HEK293 (cell line): ENCODE measurements around the gene C20orf144.

Source experiments
- GLIS2 ChIP-seq: fragments of 450-650 bp; formaldehyde crosslinking; IDR thresholded peaks from 2 replicates; pipeline ENCODE4 v1.5.1; 2016; ENCODE audit warnings: missing biosample characterization, missing genetic modification characterization
- KLF7 ChIP-seq: fragments of 450-650 bp; formaldehyde crosslinking; IDR thresholded peaks from 2 replicates; pipeline ENCODE4 v1.5.1; 2016; ENCODE audit warnings: missing biosample characterization, missing genetic modification characterization, borderline replicate concordance
- PRDM1 ChIP-seq: fragments of 450-650 bp; formaldehyde crosslinking; IDR thresholded peaks from 2 replicates; pipeline ENCODE4; 2016; ENCODE audit warnings: missing biosample characterization, missing genetic modification characterization
- WT1 ChIP-seq: fragments of 450-650 bp; formaldehyde crosslinking; IDR thresholded peaks from 2 replicates; pipeline ENCODE4 v1.5.1; 2016; ENCODE audit warnings: missing biosample characterization, missing genetic modification characterization
- ZFP41 ChIP-seq: fragments of 450-650 bp; formaldehyde crosslinking; IDR thresholded peaks from 2 replicates; pipeline ENCODE4 v1.5.1; 2016; ENCODE audit warnings: missing biosample characterization, missing genetic modification characterization, borderline replicate concordance
- ZNF10 ChIP-seq: fragments of 450-650 bp; formaldehyde crosslinking; IDR thresholded peaks from 2 replicates; pipeline ENCODE4 v1.5.1; 2017; ENCODE audit warnings: missing biosample characterization, missing genetic modification characterization
- ZNF132 ChIP-seq: fragments of 450-650 bp; formaldehyde crosslinking; IDR thresholded peaks from 2 replicates; pipeline ENCODE4 v1.5.1; 2017; ENCODE audit warnings: missing biosample characterization, missing genetic modification characterization, borderline replicate concordance
- ZNF146 ChIP-seq: fragments of 450-650 bp; formaldehyde crosslinking; IDR thresholded peaks from 2 replicates; pipeline ENCODE4 v1.5.1; 2016; ENCODE audit warnings: missing biosample characterization, missing genetic modification characterization
- ZNF2 ChIP-seq: fragments of 450-650 bp; formaldehyde crosslinking; IDR thresholded peaks from 2 replicates; pipeline ENCODE4 v1.5.1; 2016; ENCODE audit warnings: missing biosample characterization, missing genetic modification characterization
- ZNF266 ChIP-seq: fragments of 450-650 bp; formaldehyde crosslinking; IDR thresholded peaks from 2 replicates; pipeline ENCODE4 v1.5.1; 2016; ENCODE audit warnings: missing biosample characterization, missing genetic modification characterization, low read depth
- ZNF274 ChIP-seq, 2 experiments: fragments of 200-500 bp in 1 of 2; fragments of 450-650 bp in 1 of 2; sonication (Bioruptor generic) in 1 of 2; formaldehyde crosslinking in 1 of 2; IDR thresholded peaks; 2 replicates each; pipeline versions ENCODE4 v1.5.1 to v1.6.1; 2014 to 2016; ENCODE audit warnings: borderline replicate concordance in 1 of 2, inconsistent platforms in 1 of 2, low read length in 1 of 2, missing biosample characterization in 1 of 2, missing genetic modification characterization in 1 of 2
- ZNF341 ChIP-seq: fragments of 450-650 bp; formaldehyde crosslinking; IDR thresholded peaks from 2 replicates; pipeline ENCODE4; 2016; ENCODE audit warnings: low read depth, missing biosample characterization, missing genetic modification characterization
- ZNF394 ChIP-seq: fragments of 450-650 bp; formaldehyde crosslinking; IDR thresholded peaks from 2 replicates; pipeline ENCODE4 v1.5.1; 2016; ENCODE audit warnings: missing biosample characterization, missing genetic modification characterization, mild to moderate bottlenecking, moderate library complexity, borderline replicate concordance
- ZNF544 ChIP-seq: fragments of 450-650 bp; formaldehyde crosslinking; IDR thresholded peaks from 2 replicates; pipeline ENCODE4 v1.5.0; 2017; ENCODE audit warnings: missing biosample characterization, missing genetic modification characterization
- ZNF555 ChIP-seq: fragments of 450-650 bp; formaldehyde crosslinking; conservative IDR thresholded peaks from 2 replicates; pipeline ENCODE4 v1.5.1; 2017; ENCODE audit warnings: missing biosample characterization, mild to moderate bottlenecking, missing genetic modification characterization, inconsistent platforms
- ZNF600 ChIP-seq: fragments of 450-650 bp; formaldehyde crosslinking; IDR thresholded peaks from 2 replicates; pipeline ENCODE4 v1.5.1; 2016; ENCODE audit warnings: missing biosample characterization, missing genetic modification characterization
- ZNF623 ChIP-seq: fragments of 450-650 bp; formaldehyde crosslinking; IDR thresholded peaks from 2 replicates; pipeline ENCODE4 v1.5.1; 2016; ENCODE audit warnings: missing biosample characterization, missing genetic modification characterization
- ZNF629 ChIP-seq: fragments of 450-650 bp; formaldehyde crosslinking; IDR thresholded peaks from 2 replicates; pipeline ENCODE4 v1.5.1; 2017; ENCODE audit warnings: missing biosample characterization, missing genetic modification characterization
- ZNF664 ChIP-seq: fragments of 450-650 bp; formaldehyde crosslinking; IDR thresholded peaks from 2 replicates; pipeline ENCODE4 v1.5.1; 2016; ENCODE audit warnings: missing biosample characterization, missing genetic modification characterization
- ZNF843 ChIP-seq: fragments of 450-650 bp; formaldehyde crosslinking; IDR thresholded peaks from 2 replicates; pipeline ENCODE4 v1.5.1; 2016; ENCODE audit warnings: missing biosample characterization, missing genetic modification characterization
- TF ChIP-seq, protein P1 (sequence below): fragments of 450-650 bp; formaldehyde crosslinking; IDR thresholded peaks from 2 replicates; pipeline ENCODE4 v1.5.1; 2016; ENCODE audit warnings: missing biosample characterization, missing genetic modification characterization
- TF ChIP-seq, protein P2 (sequence below): fragments of 450-650 bp; formaldehyde crosslinking; IDR thresholded peaks from 2 replicates; pipeline ENCODE4 v1.5.1; 2016; ENCODE audit warnings: missing biosample characterization, missing genetic modification characterization, borderline replicate concordance
- TF ChIP-seq, protein P3 (sequence below): fragments of 450-650 bp; formaldehyde crosslinking; conservative IDR thresholded peaks from 2 replicates; pipeline ENCODE4 v1.5.1; 2016; ENCODE audit warnings: low read depth, missing biosample characterization, missing genetic modification characterization
- TF ChIP-seq, protein P4 (sequence below): fragments of 450-650 bp; formaldehyde crosslinking; IDR thresholded peaks from 2 replicates; pipeline ENCODE4; 2016; ENCODE audit warnings: missing biosample characterization, missing genetic modification characterization
- TF ChIP-seq, protein P5 (sequence below): fragments of 450-650 bp; formaldehyde crosslinking; IDR thresholded peaks from 2 replicates; pipeline ENCODE4 v1.5.1; 2016; ENCODE audit warnings: missing biosample characterization, missing genetic modification characterization
- TF ChIP-seq, protein P6 (sequence below): fragments of 450-650 bp; formaldehyde crosslinking; IDR thresholded peaks from 2 replicates; pipeline ENCODE4 v1.5.1; 2016; ENCODE audit warnings: missing biosample characterization, missing genetic modification characterization

The C20orf144 gene

DNA sequence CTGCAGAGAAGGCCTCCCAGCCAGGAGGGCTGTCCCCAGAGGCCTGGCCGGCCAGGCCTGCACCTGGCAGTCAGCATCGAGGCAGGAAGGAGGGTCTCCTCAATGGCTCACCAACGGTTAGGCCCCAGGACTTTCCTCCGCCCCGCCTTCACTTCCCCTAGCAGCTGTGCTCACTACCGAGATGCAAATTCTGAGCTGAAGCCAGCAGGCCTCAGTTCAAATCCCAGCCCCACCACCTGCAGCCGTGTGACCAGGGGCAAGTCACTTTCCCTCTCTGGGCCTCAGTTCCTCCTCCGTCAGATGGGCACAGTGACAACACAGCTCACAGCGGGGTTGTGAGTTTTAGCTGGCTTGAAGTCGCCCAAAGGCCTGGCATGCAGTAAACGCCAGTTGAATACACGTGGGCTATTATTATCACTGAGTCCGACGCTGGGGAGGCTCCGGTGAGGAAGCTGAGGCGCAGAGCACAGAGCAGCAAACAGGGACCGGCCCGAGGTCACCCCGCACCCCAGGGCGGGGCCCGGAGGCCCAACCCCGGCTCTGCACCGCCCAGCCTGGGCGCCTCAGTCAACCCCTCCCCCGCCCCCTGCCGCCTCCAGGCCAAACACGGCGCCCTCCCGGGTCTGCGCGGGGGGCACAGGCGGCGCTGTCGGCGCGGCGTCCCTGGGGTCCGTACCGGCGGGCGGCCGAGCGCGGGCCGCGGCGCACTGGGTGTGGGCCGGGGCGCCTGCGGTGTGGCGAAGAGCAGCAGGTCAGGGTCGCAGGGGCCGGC, 23.4 kb downstream of the C20orf144 start (continued):
- no peak for TF ChIP-seq ZNF266 (tag by site-specific recombination)
- 0 out of 2 replicates have a peak, but pooled peaks have one; percentile 16 for TF ChIP-seq GLIS2 (tag by site-specific recombination)
- no peak for TF ChIP-seq ZNF664
- TF ChIP-seq WT1 (tag by site-specific recombination): peak; percentile 27; the same call in 1 of the 2 replicates
- no peak for TF ChIP-seq ZNF623 (tag by site-specific recombination)
- TF ChIP-seq ZNF629: no peak; the same call in 1 of the 2 replicates
- no peak for TF ChIP-seq ZNF600 (tag by site-specific recombination)
- TF ChIP-seq ZNF394: no peak
- peak; percentile 43; the same call in 1 of the 2 replicates for TF ChIP-seq PRDM1
- TF ChIP-seq, protein P1, sequence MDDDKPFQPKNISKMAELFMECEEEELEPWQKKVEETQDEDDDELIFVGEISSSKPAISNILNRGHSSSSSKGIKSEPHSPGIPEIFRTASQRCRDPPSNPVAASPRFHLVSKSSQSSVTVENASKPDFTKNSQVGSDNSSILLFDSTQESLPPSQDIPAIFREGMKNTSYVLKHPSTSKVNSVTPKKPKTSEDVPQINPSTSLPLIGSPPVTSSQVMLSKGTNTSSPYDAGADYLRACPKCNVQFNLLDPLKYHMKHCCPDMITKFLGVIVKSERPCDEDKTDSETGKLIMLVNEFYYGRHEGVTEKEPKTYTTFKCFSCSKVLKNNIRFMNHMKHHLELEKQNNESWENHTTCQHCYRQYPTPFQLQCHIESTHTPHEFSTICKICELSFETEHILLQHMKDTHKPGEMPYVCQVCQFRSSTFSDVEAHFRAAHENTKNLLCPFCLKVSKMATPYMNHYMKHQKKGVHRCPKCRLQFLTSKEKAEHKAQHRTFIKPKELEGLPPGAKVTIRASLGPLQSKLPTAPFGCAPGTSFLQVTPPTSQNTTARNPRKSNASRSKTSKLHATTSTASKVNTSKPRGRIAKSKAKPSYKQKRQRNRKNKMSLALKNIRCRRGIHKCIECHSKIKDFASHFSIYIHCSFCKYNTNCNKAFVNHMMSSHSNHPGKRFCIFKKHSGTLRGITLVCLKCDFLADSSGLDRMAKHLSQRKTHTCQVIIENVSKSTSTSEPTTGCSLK (tag by site-specific recombination): no peak
- TF ChIP-seq ZFP41: no peak
- TF ChIP-seq ZNF132: no peak
- TF ChIP-seq ZNF544 (tag by site-specific recombination): no peak
- TF ChIP-seq, protein P2, sequence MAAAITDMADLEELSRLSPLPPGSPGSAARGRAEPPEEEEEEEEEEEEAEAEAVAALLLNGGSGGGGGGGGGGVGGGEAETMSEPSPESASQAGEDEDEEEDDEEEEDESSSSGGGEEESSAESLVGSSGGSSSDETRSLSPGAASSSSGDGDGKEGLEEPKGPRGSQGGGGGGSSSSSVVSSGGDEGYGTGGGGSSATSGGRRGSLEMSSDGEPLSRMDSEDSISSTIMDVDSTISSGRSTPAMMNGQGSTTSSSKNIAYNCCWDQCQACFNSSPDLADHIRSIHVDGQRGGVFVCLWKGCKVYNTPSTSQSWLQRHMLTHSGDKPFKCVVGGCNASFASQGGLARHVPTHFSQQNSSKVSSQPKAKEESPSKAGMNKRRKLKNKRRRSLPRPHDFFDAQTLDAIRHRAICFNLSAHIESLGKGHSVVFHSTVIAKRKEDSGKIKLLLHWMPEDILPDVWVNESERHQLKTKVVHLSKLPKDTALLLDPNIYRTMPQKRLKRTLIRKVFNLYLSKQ: no peak
- TF ChIP-seq, protein P3, sequence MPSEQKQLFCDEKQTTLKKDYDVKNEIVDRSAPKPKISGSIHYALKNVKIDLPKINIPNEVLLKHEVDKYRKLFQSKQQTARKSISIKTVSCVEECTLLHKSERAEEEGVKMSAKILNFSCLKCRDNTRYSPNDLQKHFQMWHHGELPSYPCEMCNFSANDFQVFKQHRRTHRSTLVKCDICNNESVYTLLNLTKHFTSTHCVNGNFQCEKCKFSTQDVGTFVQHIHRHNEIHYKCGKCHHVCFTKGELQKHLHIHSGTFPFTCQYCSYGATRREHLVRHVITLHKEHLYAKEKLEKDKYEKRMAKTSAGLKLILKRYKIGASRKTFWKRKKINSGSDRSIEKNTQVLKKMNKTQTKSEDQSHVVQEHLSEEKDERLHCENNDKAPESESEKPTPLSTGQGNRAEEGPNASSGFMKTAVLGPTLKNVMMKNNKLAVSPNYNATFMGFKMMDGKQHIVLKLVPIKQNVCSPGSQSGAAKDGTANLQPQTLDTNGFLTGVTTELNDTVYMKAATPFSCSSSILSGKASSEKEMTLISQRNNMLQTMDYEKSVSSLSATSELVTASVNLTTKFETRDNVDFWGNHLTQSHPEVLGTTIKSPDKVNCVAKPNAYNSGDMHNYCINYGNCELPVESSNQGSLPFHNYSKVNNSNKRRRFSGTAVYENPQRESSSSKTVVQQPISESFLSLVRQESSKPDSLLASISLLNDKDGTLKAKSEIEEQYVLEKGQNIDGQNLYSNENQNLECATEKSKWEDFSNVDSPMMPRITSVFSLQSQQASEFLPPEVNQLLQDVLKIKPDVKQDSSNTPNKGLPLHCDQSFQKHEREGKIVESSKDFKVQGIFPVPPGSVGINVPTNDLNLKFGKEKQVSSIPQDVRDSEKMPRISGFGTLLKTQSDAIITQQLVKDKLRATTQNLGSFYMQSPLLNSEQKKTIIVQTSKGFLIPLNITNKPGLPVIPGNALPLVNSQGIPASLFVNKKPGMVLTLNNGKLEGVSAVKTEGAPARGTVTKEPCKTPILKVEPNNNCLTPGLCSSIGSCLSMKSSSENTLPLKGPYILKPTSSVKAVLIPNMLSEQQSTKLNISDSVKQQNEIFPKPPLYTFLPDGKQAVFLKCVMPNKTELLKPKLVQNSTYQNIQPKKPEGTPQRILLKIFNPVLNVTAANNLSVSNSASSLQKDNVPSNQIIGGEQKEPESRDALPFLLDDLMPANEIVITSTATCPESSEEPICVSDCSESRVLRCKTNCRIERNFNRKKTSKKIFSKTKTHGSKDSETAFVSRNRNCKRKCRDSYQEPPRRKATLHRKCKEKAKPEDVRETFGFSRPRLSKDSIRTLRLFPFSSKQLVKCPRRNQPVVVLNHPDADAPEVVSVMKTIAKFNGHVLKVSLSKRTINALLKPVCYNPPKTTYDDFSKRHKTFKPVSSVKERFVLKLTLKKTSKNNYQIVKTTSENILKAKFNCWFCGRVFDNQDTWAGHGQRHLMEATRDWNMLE (tag by site-specific recombination): no peak
- no peak for TF ChIP-seq ZNF274 (IDR thresholded peaks at IDR 0.05; ENCODE audit: low read length)
- no peak for TF ChIP-seq ZNF274 (tag by site-specific recombination; IDR thresholded peaks at IDR 0.05; ENCODE audit: borderline replicate concordance)
- no peak for TF ChIP-seq ZNF10 (tag by site-specific recombination)
- peak; percentile 17; the same call in 1 of the 2 replicates for TF ChIP-seq ZNF146 (tag by site-specific recombination)
- no peak for TF ChIP-seq ZNF2
- no peak for TF ChIP-seq ZNF843 (tag by site-specific recombination)
- TF ChIP-seq, protein P4, sequence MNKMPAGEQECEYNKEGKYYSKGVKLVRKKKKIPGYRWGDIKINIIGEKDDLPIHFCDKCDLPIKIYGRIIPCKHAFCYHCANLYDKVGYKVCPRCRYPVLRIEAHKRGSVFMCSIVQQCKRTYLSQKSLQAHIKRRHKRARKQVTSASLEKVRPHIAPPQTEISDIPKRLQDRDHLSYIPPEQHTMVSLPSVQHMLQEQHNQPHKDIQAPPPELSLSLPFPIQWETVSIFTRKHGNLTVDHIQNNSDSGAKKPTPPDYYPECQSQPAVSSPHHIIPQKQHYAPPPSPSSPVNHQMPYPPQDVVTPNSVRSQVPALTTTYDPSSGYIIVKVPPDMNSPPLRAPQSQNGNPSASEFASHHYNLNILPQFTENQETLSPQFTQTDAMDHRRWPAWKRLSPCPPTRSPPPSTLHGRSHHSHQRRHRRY (tag by site-specific recombination): no peak
- no peak for TF ChIP-seq ZNF555
- TF ChIP-seq, protein P5, sequence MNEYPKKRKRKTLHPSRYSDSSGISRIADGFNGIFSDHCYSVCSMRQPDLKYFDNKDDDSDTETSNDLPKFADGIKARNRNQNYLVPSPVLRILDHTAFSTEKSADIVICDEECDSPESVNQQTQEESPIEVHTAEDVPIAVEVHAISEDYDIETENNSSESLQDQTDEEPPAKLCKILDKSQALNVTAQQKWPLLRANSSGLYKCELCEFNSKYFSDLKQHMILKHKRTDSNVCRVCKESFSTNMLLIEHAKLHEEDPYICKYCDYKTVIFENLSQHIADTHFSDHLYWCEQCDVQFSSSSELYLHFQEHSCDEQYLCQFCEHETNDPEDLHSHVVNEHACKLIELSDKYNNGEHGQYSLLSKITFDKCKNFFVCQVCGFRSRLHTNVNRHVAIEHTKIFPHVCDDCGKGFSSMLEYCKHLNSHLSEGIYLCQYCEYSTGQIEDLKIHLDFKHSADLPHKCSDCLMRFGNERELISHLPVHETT (tag by site-specific recombination): no peak
- 0 out of 2 replicates have a peak, but pooled peaks have one; percentile 42 for TF ChIP-seq ZNF341 (tag by site-specific recombination)
- peak; percentile 58; the same call in 1 of the 2 replicates for TF ChIP-seq KLF7
- TF ChIP-seq, protein P6, sequence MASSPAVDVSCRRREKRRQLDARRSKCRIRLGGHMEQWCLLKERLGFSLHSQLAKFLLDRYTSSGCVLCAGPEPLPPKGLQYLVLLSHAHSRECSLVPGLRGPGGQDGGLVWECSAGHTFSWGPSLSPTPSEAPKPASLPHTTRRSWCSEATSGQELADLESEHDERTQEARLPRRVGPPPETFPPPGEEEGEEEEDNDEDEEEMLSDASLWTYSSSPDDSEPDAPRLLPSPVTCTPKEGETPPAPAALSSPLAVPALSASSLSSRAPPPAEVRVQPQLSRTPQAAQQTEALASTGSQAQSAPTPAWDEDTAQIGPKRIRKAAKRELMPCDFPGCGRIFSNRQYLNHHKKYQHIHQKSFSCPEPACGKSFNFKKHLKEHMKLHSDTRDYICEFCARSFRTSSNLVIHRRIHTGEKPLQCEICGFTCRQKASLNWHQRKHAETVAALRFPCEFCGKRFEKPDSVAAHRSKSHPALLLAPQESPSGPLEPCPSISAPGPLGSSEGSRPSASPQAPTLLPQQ: no peak
